ENCODE data around the gene UBQLN4.
"Not testable (repeated sequence)": the region's sequence is repeated elsewhere in the genome, so short reads cannot be mapped to it uniquely, and the experiment has no call there.

Gene UBQLN4

GRCh38 chr1:156080863-156081179, 27.2 kb upstream of the UBQLN4 start:
- DNase-seq: no peak

- no peak for DNase-seq
Observed at GRCh38 chr1:156080241-156080862, 26.8 kb upstream of the UBQLN4 start.

- DNase-seq: no peak
Observed at GRCh38 chr1:156079762-156080161, 26.2 kb upstream of the UBQLN4 start.

GRCh38 chr1:156078728-156079127, 25.1 kb upstream of the UBQLN4 start:
- DNase-seq: no peak

GRCh38 chr1:156077430-156077760, 23.8 kb upstream of the UBQLN4 start:
- DNase-seq: no peak

GRCh38 chr1:156076609-156077429, 23.2 kb upstream of the UBQLN4 start:
- DNase-seq: no peak

GRCh38 chr1:156075775-156076204, 22.2 kb upstream of the UBQLN4 start:
- DNase-seq: no peak

- DNase-seq: no peak
Observed at GRCh38 chr1:156075162-156075561, 21.6 kb upstream of the UBQLN4 start.

GRCh38 chr1:156074661-156075060, 21.1 kb upstream of the UBQLN4 start:
- no peak for DNase-seq

GRCh38 chr1:156073740-156074139, 20.1 kb upstream of the UBQLN4 start:
- no peak for DNase-seq

GRCh38 chr1:156073110-156073687, 19.6 kb upstream of the UBQLN4 start:
- no peak for DNase-seq

GRCh38 chr1:156072251-156072650, 18.7 kb upstream of the UBQLN4 start:
- no peak for DNase-seq

- DNase-seq: not testable (repeated sequence)
Observed at GRCh38 chr1:156071332-156071816, 17.8 kb upstream of the UBQLN4 start.

GRCh38 chr1:156070548-156070947, 16.9 kb upstream of the UBQLN4 start:
- no peak for DNase-seq

GRCh38 chr1:156069490-156070455, 16.2 kb upstream of the UBQLN4 start:
- DNase-seq: no peak

- DNase-seq: no peak
Observed at GRCh38 chr1:156067262-156067661, 13.7 kb upstream of the UBQLN4 start.

- no peak for DNase-seq
Observed at GRCh38 chr1:156065871-156066270, 12.3 kb upstream of the UBQLN4 start.

- no peak for DNase-seq
Observed at GRCh38 chr1:156065212-156065611, 11.6 kb upstream of the UBQLN4 start.

GRCh38 chr1:156064615-156065014, 11.0 kb upstream of the UBQLN4 start:
- no peak for DNase-seq

- DNase-seq: no peak
Observed at GRCh38 chr1:156063997-156064285, 10.3 kb upstream of the UBQLN4 start.

GRCh38 chr1:156062189-156062588, 8.6 kb upstream of the UBQLN4 start:
- no peak for DNase-seq

GRCh38 chr1:156060937-156061636, 7.5 kb upstream of the UBQLN4 start, which contains the start of gene RAB25:
Gene RAB25, plus strand, starts transcription at chr1:156061160. Its CDS starts 241 bp downstream, at chr1:156061401.
- no peak for DNase-seq

Measured in GDM1 (cell line).